GM19395 (cell line): ENCODE measurements around the gene SRGAP2C.
"Not testable (repeated sequence)": the region's sequence is repeated elsewhere in the genome, so short reads cannot be mapped to it uniquely, and the experiment has no call there.

Experiments
- ATAC-seq: cut with Tn5 transposase; IDR thresholded peaks from one replicate; pipeline ENCODE4 v1.9.1; 2021; ENCODE audit warnings: mild to moderate bottlenecking, moderate library complexity; ENCODE audit not compliant: unreplicated experiment

SRGAP2C gene

GRCh38 chr1:121414905-121415304, 230.1 kb downstream of the SRGAP2C start:
- no peak for ATAC-seq

- ATAC-seq: no peak
Observed at GRCh38 chr1:121417325-121417923, 232.6 kb downstream of the SRGAP2C start.

GRCh38 chr1:121418369-121419049, 233.7 kb downstream of the SRGAP2C start:
- no peak for ATAC-seq

GRCh38 chr1:121419050-121419615, 234.4 kb downstream of the SRGAP2C start:
- ATAC-seq: not testable (repeated sequence)

GRCh38 chr1:121421490-121421889, 236.7 kb downstream of the SRGAP2C start:
- ATAC-seq: not testable (repeated sequence)

GRCh38 chr1:121423956-121424355, 239.2 kb downstream of the SRGAP2C start:
- not testable (repeated sequence) for ATAC-seq

- not testable (repeated sequence) for ATAC-seq
Observed at GRCh38 chr1:121433517-121433916, 248.7 kb downstream of the SRGAP2C start.

GRCh38 chr1:121438862-121439261, 254.1 kb downstream of the SRGAP2C start:
- not testable (repeated sequence) for ATAC-seq

GRCh38 chr1:121440993-121441392, 256.2 kb downstream of the SRGAP2C start:
- no peak for ATAC-seq
